Omental fat pad (tissue), 4 donors: ENCODE measurements around the gene TMEM120B. TPM values are rescaled to one million over a fixed set of nuclear protein-coding genes. Genes with fewer than 3 reads are reported as not detected.
"Not testable (repeated sequence)": the region's sequence is repeated elsewhere in the genome, so short reads cannot be mapped to it uniquely, and the experiment has no call there.

Experiments
- ATAC-seq: fragments of 150-250 bp; one replicate; pipeline ENCODE4 v1.9.1; 2016; ENCODE audit warnings: mild to moderate bottlenecking, moderate library complexity; ENCODE audit not compliant: low FRiP score
- DNase-seq: peaks from one replicate; pipeline ENCODE4 v3.0.0-alpha.2; 2019; ENCODE audit warnings: low spot score
- CTCF ChIP-seq, 3 donors: fragments of 450-650 bp; IDR thresholded peaks; one replicate each; pipeline ENCODE4 v1.5.1; 2016 to 2017; ENCODE audit warnings: antibody characterized with exemption in 3 of 3, mild to moderate bottlenecking in 3 of 3, moderate library complexity in 2 of 3
- total RNA-seq, 4 donors: library from RNA; depleted of rRNA; stranded (reverse); fragments of >200 nt; gene quantifications; one replicate each; pipeline ENCODE4 v1.1.0, GENCODE V29; 2016

Gene TMEM120B
- total RNA-seq, 4 donors from 2014 or later, result 4.9 to 10.7 (median 5.7) TPM

DNA sequence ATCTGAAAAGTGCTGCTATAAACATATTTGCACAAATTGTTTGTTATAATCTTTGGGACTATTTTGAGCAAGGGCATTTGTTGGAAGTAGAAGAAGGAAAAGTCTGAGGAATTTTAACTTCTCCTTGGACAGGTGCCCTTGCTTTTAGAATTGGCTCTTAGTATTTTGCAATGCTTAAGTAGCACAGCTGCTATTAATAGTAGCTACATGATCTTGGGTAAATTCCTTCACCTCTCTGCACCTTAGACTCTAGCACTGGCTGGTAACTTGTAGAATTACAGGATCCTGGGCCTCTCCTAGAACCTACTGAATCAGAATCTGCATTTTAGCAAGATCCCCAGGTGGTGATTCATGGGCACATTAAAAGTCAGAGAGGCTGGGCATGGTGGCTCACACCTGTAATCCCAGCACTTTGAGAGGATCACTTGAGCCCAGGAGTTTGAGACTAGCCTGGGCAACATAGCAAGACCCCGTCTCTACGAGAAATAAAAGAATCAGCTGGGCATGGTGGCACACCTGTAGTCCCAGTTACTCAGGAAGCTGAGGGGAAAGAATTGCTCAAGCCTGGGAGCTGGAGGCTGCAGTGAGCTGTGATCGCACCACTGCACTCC lies 10.8 kb upstream of the TMEM120B start:
- ATAC-seq (peak; percentile 43), DNase-seq (no peak)
- TF ChIP-seq CTCF (IDR thresholded peaks at IDR 0.05), result no peak

GRCh38 chr12:121702944-121703343 lies 9.6 kb upstream of the TMEM120B start:
- no peak for ATAC-seq
- TF ChIP-seq CTCF (IDR thresholded peaks at IDR 0.05), result no peak
- DNase-seq, result no peak

DNA sequence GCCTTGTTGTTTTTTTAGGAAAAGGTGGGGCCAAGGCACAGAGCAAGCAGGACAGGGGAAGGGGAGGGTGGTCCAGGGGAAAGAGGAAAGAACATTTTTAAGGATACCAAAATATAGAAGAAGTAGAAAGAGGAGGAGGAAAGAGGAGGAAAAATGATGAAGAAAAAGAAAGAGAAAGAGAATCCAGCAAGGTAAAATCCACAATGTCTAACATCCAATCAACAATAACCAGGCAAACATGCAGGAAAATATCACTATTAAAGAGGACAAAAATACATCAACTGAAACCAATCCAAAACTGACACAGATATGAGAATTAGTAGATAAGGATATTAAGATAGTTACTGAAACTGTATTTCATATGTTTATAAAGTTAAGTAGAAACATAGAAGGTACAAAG lies 7.0 kb upstream of the TMEM120B start:
- DNase-seq, result no peak
- ATAC-seq, result no peak
- TF ChIP-seq CTCF (IDR thresholded peaks at IDR 0.05), result no peak

DNA sequence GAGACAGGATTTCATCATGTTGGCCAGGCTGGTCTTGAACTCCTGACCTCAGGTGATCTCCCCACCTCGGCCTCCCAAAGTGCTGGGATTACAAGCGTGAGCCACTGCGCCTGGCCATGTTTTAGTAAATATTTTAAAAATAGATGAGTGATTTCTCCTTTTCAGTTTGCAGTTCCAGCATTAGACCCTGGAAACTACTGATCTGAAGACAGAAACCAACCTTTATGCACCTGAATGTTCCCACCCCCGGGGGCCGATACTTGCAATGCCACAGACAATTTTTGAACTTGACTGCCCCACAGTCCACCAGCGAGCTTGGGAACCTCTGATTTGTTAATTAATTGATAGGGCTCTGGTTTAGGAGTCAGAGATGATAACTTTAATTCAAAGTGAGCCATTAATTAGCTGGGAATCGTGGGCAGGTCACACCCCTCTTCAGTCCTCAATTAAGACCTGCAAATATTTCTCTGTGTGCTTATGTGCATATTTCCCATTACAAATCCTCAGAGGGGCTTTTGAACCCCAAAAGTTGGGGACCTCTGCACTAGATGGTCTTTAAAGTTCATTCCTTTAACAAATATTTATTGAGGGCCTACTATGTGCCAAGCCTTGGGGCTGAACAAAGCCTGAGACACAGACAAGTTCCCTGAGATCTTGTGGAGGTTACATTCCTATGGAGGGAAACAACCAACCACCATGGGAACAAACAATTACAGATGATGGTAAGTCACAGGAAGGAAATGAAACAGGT lies 4.1 kb upstream of the TMEM120B start:
- no peak for TF ChIP-seq CTCF (IDR thresholded peaks at IDR 0.05)
- ATAC-seq (no peak), DNase-seq (no peak)

GRCh38 chr12:121709064-121709424 lies 3.5 kb upstream of the TMEM120B start:
- not testable (repeated sequence) for ATAC-seq, DNase-seq

- ATAC-seq, result no peak
- no peak for DNase-seq
- no peak for TF ChIP-seq CTCF (IDR thresholded peaks at IDR 0.05)
These were observed 3.0 kb upstream of the TMEM120B start for GRCh38 chr12:121709478-121709961.

- TF ChIP-seq CTCF (IDR thresholded peaks at IDR 0.05), result no peak
- ATAC-seq, result no peak
These were observed 977 bp upstream of the TMEM120B start for GRCh38 chr12:121711361-121712189.

More at GRCh38 chr12:121711361-121712189, 977 bp upstream of the TMEM120B start:
- DNase-seq, result no peak
